OCI-LY7 (cell line): ENCODE results near the gene DENND1A. TPM values are rescaled to one million over a fixed set of nuclear protein-coding genes. Genes with fewer than 3 reads are reported as not detected.

Experiments used
- BruUV-seq: library from RNA; stranded (reverse); fragments of 400-500 nt; replicated peaks from 2 replicates; lab custom pipeline; 2021; lab: Mats Ljungman, UMichigan
- CTCF ChIA-PET: fragments of 300-600 bp; sonication (Branson Sonifier 250); formaldehyde crosslinking; loops from one replicate; lab custom pipeline; 2022; ENCODE audit warnings: antibody characterized with exemption; ENCODE audit not compliant: unreplicated experiment; lab: Charles Lee
- POLR2A ChIA-PET: fragments of 300-600 bp; sonication (Branson Sonifier 250); formaldehyde crosslinking; loops from one replicate; lab custom pipeline; 2022; ENCODE audit warnings: antibody characterized with exemption; lab: Charles Lee
- DNase-seq: peaks from one replicate; pipeline ENCODE4 v3.0.0-alpha.2; 2015; ENCODE audit warnings: low spot score
- H2AFZ ChIP-seq: fragments of 200-600 bp; sonication (generic), shearing (Covaris generic); 2 replicates; pipeline ENCODE4 v1.6.1; 2014; ENCODE audit warnings: mild to moderate bottlenecking, antibody characterized with exemption, low read length, moderate library complexity
- H3K27ac ChIP-seq: fragments of 200-600 bp; sonication (generic); 2 replicates; pipeline ENCODE4 v1.5.1; 2014; ENCODE audit warnings: mixed run types, low read depth, mild to moderate bottlenecking, moderate library complexity, low read length, inconsistent platforms; ENCODE audit not compliant: poor library complexity, severe bottlenecking
- H3K36me3 ChIP-seq: fragments of 200-600 bp; sonication (generic); 2 replicates; pipeline ENCODE4 v1.6.1; 2014; ENCODE audit warnings: mild to moderate bottlenecking, antibody characterized with exemption, low read length, moderate library complexity, mixed read lengths; ENCODE audit not compliant: insufficient read depth
- H3K4me1 ChIP-seq: fragments of 200-600 bp; sonication (generic); 2 replicates; pipeline ENCODE4 v1.5.1; 2014; ENCODE audit warnings: mild to moderate bottlenecking, low read length; ENCODE audit not compliant: insufficient read depth, poor library complexity, severe bottlenecking
- H3K4me2 ChIP-seq: fragments of 200-600 bp; sonication (generic); 2 replicates; pipeline ENCODE4 v1.6.1; 2014; ENCODE audit warnings: mild to moderate bottlenecking, low read length
- H3K4me3 ChIP-seq: fragments of 200-600 bp; sonication (generic); 2 replicates; pipeline ENCODE4 v1.5.1; 2014; ENCODE audit warnings: mild to moderate bottlenecking, low read depth, low read length; ENCODE audit not compliant: poor library complexity, severe bottlenecking
- H3K79me2 ChIP-seq: fragments of 200-600 bp; sonication (generic); 2 replicates; pipeline ENCODE4 v1.6.1; 2016; ENCODE audit warnings: low read depth, mild to moderate bottlenecking, low read length, moderate library complexity, mixed read lengths; ENCODE audit not compliant: insufficient read depth
- H3K9me2 ChIP-seq: fragments of 200-600 bp; sonication (generic); 2 replicates; pipeline ENCODE4 v1.6.1; 2016; ENCODE audit warnings: mild to moderate bottlenecking, low read length, mixed read lengths; ENCODE audit not compliant: insufficient read depth
- H3K9me3 ChIP-seq: fragments of 200-600 bp; sonication (generic); 2 replicates; pipeline ENCODE4 v1.6.1; 2014; ENCODE audit warnings: mild to moderate bottlenecking, mixed run types, low read length, mixed read lengths
- H4K20me1 ChIP-seq: fragments of 200-600 bp; sonication (generic); 2 replicates; pipeline ENCODE4 v1.6.1; 2014; ENCODE audit warnings: mild to moderate bottlenecking, antibody characterized with exemption, low read length, moderate library complexity, mixed read lengths; ENCODE audit not compliant: insufficient read depth
- EZH2phosphoT487 ChIP-seq: fragments of 200-600 bp; sonication (generic); IDR thresholded peaks from 2 replicates; pipeline ENCODE4 v1.6.1; 2018; ENCODE audit warnings: low read depth, borderline replicate concordance, mild to moderate bottlenecking, mixed run types, antibody characterized with exemption, low read length, moderate library complexity, mixed read lengths
- intact Hi-C: fragments of 100-400 bp; cut with micrococcal nuclease; formaldehyde crosslinking; loops from one replicate; pipeline ENCODE4 v1.10.0; 2022; ENCODE audit not compliant: unreplicated experiment
- total RNA-seq, 2 experiments: library from RNA; depleted of rRNA in 1 of 2; stranded (reverse); fragments of >200 nt in 1 of 2; shearing (Covaris generic) in 1 of 2; gene quantifications; 2 replicates each; pipeline ENCODE4 v1.2.3, GENCODE V29; 2014 to 2022
- TF ChIP-seq, protein P1 (sequence below): fragments of 200-600 bp; sonication (generic); conservative IDR thresholded peaks from 2 replicates; pipeline ENCODE4 v1.5.1; 2014; ENCODE audit warnings: mild to moderate bottlenecking, antibody characterized with exemption, low read length, moderate library complexity, mixed read lengths

Gene DENND1A
- total RNA-seq, 2 experiments from 2014 or later: 17.9 to 36.3 TPM

- DNase-seq: peak; percentile 43
- Histone ChIP-seq H2AFZ (no peak overlapping the region; the same call in 1 of the 2 replicates), H3K9me2 (no peaks in the 10 kb centered on the region), H3K9me3 (no peaks in the 10 kb centered on the region), H3K27ac (no peak overlapping the region), H3K36me3 (no peaks in the 10 kb centered on the region), H4K20me1 (no peaks in the 10 kb centered on the region), H3K4me3 (no peak overlapping the region), H3K4me1 (peaks cover 11% of the 10 kb centered on the region), H3K4me2 (no peak overlapping the region), H3K79me2 (no peaks in the 10 kb centered on the region)
- CTCF ChIA-PET: interaction anchor here (0.9 kb wide), 1 partner anchor 101 kb away, joined by 3 read pairs; no protein-coding TSS in a partner anchor
- no peak for TF ChIP-seq EZH2phosphoT487
- TF ChIP-seq, protein P1, sequence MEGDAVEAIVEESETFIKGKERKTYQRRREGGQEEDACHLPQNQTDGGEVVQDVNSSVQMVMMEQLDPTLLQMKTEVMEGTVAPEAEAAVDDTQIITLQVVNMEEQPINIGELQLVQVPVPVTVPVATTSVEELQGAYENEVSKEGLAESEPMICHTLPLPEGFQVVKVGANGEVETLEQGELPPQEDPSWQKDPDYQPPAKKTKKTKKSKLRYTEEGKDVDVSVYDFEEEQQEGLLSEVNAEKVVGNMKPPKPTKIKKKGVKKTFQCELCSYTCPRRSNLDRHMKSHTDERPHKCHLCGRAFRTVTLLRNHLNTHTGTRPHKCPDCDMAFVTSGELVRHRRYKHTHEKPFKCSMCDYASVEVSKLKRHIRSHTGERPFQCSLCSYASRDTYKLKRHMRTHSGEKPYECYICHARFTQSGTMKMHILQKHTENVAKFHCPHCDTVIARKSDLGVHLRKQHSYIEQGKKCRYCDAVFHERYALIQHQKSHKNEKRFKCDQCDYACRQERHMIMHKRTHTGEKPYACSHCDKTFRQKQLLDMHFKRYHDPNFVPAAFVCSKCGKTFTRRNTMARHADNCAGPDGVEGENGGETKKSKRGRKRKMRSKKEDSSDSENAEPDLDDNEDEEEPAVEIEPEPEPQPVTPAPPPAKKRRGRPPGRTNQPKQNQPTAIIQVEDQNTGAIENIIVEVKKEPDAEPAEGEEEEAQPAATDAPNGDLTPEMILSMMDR: peak; percentile 46; the same call in 1 of the 2 replicates
- intact Hi-C loops: no loop called here
- BruUV-seq: no TSS peak
- POLR2A ChIA-PET: interaction anchor here (0.6 to 1.4 kb wide), 4 partner anchors 54 to 591 kb away, joined by 3 to 4 read pairs (median 3); no protein-coding TSS in a partner anchor
Observed at GRCh38 chr9:123426406-123426805, 503.5 kb downstream of the DENND1A start.

DNA sequence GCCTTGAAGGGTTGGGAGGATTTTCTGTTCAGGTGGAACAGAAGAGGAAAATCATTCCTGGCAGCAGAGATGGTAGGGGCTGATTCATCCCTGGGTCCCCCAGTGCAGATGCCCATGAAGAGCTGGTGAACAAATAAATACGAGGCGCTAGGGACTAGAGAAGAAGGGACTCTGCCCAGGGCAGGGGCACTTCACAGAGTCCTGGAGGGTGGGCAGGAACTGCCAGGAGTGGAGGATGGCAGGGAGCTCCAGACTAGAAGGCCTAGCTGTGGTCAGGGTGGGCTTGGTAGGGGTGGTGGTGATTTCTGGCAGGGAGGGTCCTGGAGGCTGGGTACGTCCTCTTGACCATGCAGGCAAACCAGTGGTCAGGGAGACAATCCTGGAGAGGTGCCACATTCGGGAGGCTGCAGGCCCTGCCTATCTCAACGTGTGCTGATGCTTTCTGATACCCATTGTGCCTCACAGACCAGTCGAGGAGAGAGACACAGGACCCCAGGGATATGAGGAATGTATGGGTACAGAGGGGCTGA, 504.0 kb downstream of the DENND1A start:
- no TSS peak for BruUV-seq
- ChIA-PET POLR2A (interaction anchor here (0.6 to 1.4 kb wide), 3 partner anchors 54 to 283 kb away, joined by 3 to 4 read pairs (median 3); no protein-coding TSS in a partner anchor), CTCF (interaction anchor here (0.9 kb wide), 1 partner anchor 101 kb away, joined by 3 read pairs; no protein-coding TSS in a partner anchor)
- H3K9me3 ChIP-seq: no peaks in the 10 kb centered on the region
- H3K36me3 ChIP-seq: no peaks in the 10 kb centered on the region
- H3K79me2 ChIP-seq: no peaks in the 10 kb centered on the region
- no peak overlapping the region for H3K4me3 ChIP-seq
- H3K4me1 ChIP-seq: peaks cover 11% of the 10 kb centered on the region
- intact Hi-C loops: no loop called here
- no peak overlapping the region; the same call in 1 of the 2 replicates for H2AFZ ChIP-seq
- no peak for TF ChIP-seq EZH2phosphoT487
- TF ChIP-seq, protein P1: no peak
- H3K4me2 ChIP-seq: no peak overlapping the region
- H3K27ac ChIP-seq: no peak overlapping the region
- DNase-seq: no peak
- no peaks in the 10 kb centered on the region for H4K20me1 ChIP-seq
- H3K9me2 ChIP-seq: no peaks in the 10 kb centered on the region

- ChIA-PET POLR2A (no interaction called here), CTCF (no interaction called here)
- no peaks in the 10 kb centered on the region for H3K9me2 ChIP-seq
- intact Hi-C loops: no loop called here
- no peaks in the 10 kb centered on the region for H3K79me2 ChIP-seq
- H3K4me2 ChIP-seq: no peak overlapping the region
- H2AFZ ChIP-seq: no peak overlapping the region
- no peaks in the 10 kb centered on the region for H4K20me1 ChIP-seq
- no peak for DNase-seq
- H3K36me3 ChIP-seq: no peaks in the 10 kb centered on the region
- H3K27ac ChIP-seq: no peak overlapping the region
- TF ChIP-seq, protein P1: no peak
- TF ChIP-seq EZH2phosphoT487: no peak
- H3K9me3 ChIP-seq: no peaks in the 10 kb centered on the region
- BruUV-seq: no TSS peak
- no peak overlapping the region for H3K4me3 ChIP-seq
- peaks cover 11% of the 10 kb centered on the region for H3K4me1 ChIP-seq
Observed at GRCh38 chr9:123425261-123425821, 504.6 kb downstream of the DENND1A start.
